ENCODE measurements around the gene GABRB3. TPM values are rescaled to one million over a fixed set of nuclear protein-coding genes. Genes with fewer than 3 reads are reported as not detected.

The GABRB3 gene
- total and polyA plus RNA-seq, 4 donors: 0.81 to 5.5 (median 3.6) TPM

GRCh38 chr15:26550880-26551279 is 222.0 kb downstream of the GABRB3 start:
- Histone ChIP-seq H3K27ac (ENCODE audit: low read depth in 1 of 2, low read length in 1 of 2) (no peak overlapping the region), H3K4me1 (ENCODE audit: control insufficient read depth in 5 of 5, insufficient read depth in 5 of 5, low read length in 5 of 5) (no peaks in the 10 kb centered on the region), H3K4me3 (no peak overlapping the region), H3K36me3 (ENCODE audit: control insufficient read depth in 4 of 4, insufficient read depth in 4 of 4, low read length in 4 of 4) (no peaks in the 10 kb centered on the region), H3K9me3 (ENCODE audit: control insufficient read depth in 4 of 4, insufficient read depth in 3 of 4, low read length in 3 of 4) (peaks cover 0 to 3% (median 0%) of the 10 kb centered on the region in 4 donors), H3K27me3 (ENCODE audit: control insufficient read depth in 3 of 3, insufficient read depth in 3 of 3, low read length in 2 of 3) (no peaks in the 10 kb centered on the region), H3K9ac (ENCODE audit: insufficient read depth in 1 of 2, low read length in 2 of 2) (no peak overlapping the region)
- DNase-seq: no peak
- 61 to 75% methylated on average over 3 of the region's 3 CpGs for WGBS, 2 donors
- TF ChIP-seq CTCF (IDR thresholded peaks at IDR 0.05; ENCODE audit: control extremely low read depth, extremely low read depth): no peak
- ATAC-seq (ENCODE audit: insufficient read depth, low FRiP score): no peak

- 70 to 75% methylated on average over 2 of the region's 2 CpGs for WGBS, 2 donors
- no peak for DNase-seq
Measured at GRCh38 chr15:26537663-26538062, 235.2 kb downstream of the GABRB3 start.

GRCh38 chr15:26531489-26531888 is 241.4 kb downstream of the GABRB3 start:
- Histone ChIP-seq H3K36me3 (ENCODE audit: control insufficient read depth in 4 of 4, insufficient read depth in 4 of 4, low read length in 4 of 4) (no peaks in the 10 kb centered on the region), H3K9ac (ENCODE audit: insufficient read depth in 1 of 2, low read length in 2 of 2) (no peak overlapping the region), H3K4me1 (ENCODE audit: control insufficient read depth in 5 of 5, insufficient read depth in 5 of 5, low read length in 5 of 5) (no peaks in the 10 kb centered on the region), H3K4me3 (no peak overlapping the region), H3K27me3 (ENCODE audit: control insufficient read depth in 3 of 3, insufficient read depth in 3 of 3, low read length in 2 of 3) (no peaks in the 10 kb centered on the region), H3K9me3 (ENCODE audit: control insufficient read depth in 4 of 4, insufficient read depth in 3 of 4, low read length in 3 of 4) (peaks cover 0 to 9% (median 0%) of the 10 kb centered on the region in 4 donors), H3K27ac (ENCODE audit: low read depth in 1 of 2, low read length in 1 of 2) (no peak overlapping the region)
- TF ChIP-seq CTCF (IDR thresholded peaks at IDR 0.05; ENCODE audit: control extremely low read depth, extremely low read depth): no peak
- 71 to 80% methylated on average over 4 of the region's 4 CpGs for WGBS, 2 donors
- no peak for DNase-seq
- ATAC-seq (ENCODE audit: insufficient read depth, low FRiP score): no peak

More at GRCh38 chr15:26537663-26538062, 235.2 kb downstream of the GABRB3 start:
- Histone ChIP-seq H3K27me3 (ENCODE audit: control insufficient read depth in 3 of 3, insufficient read depth in 3 of 3, low read length in 2 of 3) (no peaks in the 10 kb centered on the region), H3K27ac (ENCODE audit: low read depth in 1 of 2, low read length in 1 of 2) (no peak overlapping the region), H3K36me3 (ENCODE audit: control insufficient read depth in 4 of 4, insufficient read depth in 4 of 4, low read length in 4 of 4) (no peaks in the 10 kb centered on the region), H3K4me1 (ENCODE audit: control insufficient read depth in 5 of 5, insufficient read depth in 5 of 5, low read length in 5 of 5) (no peaks in the 10 kb centered on the region), H3K4me3 (no peak overlapping the region), H3K9ac (ENCODE audit: insufficient read depth in 1 of 2, low read length in 2 of 2) (no peak overlapping the region), H3K9me3 (ENCODE audit: control insufficient read depth in 4 of 4, insufficient read depth in 3 of 4, low read length in 3 of 4) (no peaks in the 10 kb centered on the region)
- no peak for TF ChIP-seq CTCF (IDR thresholded peaks at IDR 0.05; ENCODE audit: control extremely low read depth, extremely low read depth)
- no peak for ATAC-seq (ENCODE audit: insufficient read depth, low FRiP score)

GRCh38 chr15:26525096-26525495 is 247.8 kb downstream of the GABRB3 start:
- Histone ChIP-seq H3K36me3 (ENCODE audit: control insufficient read depth in 4 of 4, insufficient read depth in 4 of 4, low read length in 4 of 4) (no peaks in the 10 kb centered on the region), H3K9ac (ENCODE audit: insufficient read depth in 1 of 2, low read length in 2 of 2) (no peak overlapping the region), H3K4me3 (no peak overlapping the region), H3K9me3 (ENCODE audit: control insufficient read depth in 4 of 4, insufficient read depth in 3 of 4, low read length in 3 of 4) (peaks cover 0 to 1% (median 0%) of the 10 kb centered on the region in 4 donors), H3K27me3 (ENCODE audit: control insufficient read depth in 3 of 3, insufficient read depth in 3 of 3, low read length in 2 of 3) (no peaks in the 10 kb centered on the region), H3K4me1 (ENCODE audit: control insufficient read depth in 5 of 5, insufficient read depth in 5 of 5, low read length in 5 of 5) (no peaks in the 10 kb centered on the region), H3K27ac (ENCODE audit: low read depth in 1 of 2, low read length in 1 of 2) (no peak overlapping the region)
- ATAC-seq (ENCODE audit: insufficient read depth, low FRiP score) (no peak), DNase-seq (no peak)
- no peak for TF ChIP-seq CTCF (IDR thresholded peaks at IDR 0.05; ENCODE audit: control extremely low read depth, extremely low read depth)
- 65 to 91% methylated on average over 2 of the region's 2 CpGs for WGBS, 2 donors

All from lung (tissue), 12 donors.